ENCODE data around the gene PDE6G.

PDE6G gene

DNA sequence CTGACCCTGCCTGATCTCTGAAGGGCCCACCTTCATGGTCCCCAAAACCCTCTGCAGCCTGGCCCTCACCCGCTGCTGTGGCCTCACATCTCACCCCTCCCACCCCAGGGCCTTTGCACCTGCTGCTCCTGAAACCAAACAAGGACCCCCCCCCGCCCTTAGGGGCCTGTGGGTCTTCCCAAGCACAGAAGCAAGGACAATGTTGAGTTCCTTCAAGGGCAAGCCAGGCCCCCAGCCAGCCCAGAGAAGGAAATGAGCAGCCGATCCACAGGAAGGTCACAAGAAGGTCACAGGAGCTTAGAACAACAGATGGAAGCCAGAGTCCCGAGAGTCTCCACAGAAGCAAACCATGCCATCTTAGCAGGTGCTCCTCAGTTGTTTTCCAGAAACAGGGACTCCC, 493 bp upstream of the PDE6G start:
- DNase-seq = no peak

DNA sequence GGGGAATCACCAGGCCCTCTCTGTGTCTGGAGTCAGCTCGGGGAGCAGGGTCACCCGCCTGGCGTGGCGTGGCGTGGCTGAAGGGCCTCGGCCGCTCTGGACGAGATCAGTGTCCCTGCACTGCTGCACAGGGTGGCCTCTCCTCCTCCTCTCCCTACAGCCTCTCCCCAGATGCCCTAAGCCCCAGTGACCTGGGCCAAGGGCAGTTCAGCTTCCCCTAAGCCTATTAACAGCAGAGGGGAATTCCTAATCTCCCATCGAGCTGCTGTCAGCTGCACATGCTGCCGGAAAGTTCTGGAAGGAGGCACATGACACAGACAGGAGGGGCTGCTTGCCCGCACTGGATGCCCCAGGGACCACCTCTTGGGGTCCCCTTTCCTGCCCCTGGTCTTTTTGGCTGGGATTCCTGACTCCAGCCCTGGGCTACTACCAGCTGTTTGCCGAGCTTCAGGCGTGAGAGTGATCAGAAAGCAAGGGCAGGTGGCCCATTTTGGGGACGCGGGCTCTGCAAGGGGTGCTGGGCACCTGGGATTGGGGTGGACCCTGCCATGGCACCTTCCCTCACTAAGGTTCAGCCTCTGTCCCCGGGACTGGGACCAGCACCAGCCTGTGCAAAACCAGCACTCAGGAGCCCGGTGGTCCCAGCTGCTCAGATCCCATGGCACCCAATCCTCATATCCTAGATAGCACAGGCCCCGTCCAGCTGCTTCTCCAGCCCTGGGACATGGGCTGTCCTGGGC, 794 bp downstream of the PDE6G start:
- DNase-seq = no peak

DNA sequence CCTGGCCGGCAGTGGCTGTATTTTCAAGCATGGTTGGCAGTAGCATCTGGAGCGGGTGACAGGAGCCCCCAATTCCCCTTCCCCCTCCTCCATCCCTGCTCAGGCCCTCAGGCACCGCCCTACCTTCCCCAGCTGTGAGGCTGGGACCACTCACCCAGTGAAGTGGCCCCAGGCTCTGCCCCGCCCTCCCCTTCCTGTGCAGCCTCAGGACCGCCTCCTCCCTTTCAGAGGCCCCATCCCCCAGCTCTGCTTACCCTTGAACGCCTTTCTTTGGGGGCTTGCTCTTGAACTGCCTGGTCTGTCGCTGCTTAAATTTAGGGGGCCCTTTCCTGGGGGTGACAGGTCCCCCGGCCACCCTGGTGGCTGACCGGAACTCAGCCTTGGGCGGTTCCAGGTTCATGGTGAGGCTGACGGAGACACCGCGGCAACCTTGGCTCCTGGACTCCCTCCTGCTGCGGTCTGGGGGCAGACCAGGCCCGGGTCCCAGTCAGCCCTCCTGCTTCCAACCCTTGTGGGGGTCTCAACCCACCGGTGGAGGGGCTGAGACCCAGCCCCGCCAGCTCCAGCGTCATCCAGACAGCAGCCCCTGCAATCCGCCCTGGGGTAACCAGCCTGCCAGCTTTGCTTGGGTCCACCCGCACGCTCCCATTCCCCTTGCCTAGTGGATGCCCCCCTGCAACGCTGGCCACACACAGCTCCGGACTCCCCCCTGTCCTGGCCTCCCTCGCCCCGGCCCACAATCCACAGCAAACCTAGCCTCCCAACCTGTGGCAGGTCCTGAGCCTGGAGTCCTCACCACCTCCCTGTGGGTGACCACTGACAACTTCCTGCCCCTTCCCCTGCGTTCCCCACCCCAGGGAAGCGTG, 3.2 kb downstream of the PDE6G start:
- no peak for DNase-seq

DNA sequence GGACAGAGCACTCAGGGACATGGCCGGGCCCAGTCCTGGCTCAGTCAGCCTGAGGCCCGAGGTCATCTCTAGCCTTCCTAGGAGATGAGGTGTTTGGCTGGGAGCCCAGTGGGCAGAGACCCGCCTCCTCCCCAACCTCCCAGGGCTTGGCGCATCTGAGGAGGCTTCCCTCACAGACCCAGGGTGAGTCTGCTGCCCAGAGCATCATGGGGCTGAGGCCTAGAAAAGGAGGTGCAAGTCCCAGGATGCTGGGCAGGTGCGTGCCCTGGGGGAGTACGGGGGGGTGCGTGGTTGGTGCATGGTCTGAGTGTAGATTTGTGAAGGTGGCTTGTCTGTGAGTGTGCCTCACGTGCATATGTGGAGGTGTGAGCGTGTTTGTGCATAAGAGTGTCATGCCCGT, 4.7 kb downstream of the PDE6G start:
- no peak for DNase-seq

DNA sequence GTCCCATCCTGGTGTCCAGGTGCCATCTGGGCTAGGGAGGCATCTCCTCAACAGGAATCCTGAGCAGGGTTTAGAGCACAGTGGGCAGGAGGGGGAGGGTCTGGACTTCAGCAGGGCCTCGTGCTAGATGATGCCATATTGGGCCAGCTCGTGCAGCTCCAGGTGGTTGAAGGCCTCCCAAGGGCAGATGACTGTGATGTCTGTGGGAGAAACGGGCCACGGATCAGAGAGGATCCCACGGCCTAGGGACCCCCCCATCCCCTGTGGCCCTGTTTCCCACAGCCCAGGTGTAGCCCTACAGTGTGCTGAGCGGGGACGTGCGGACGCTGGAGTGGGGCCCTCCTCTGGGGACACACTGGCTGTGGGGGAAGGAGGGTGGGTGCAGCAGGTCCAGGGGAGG, 5.4 kb downstream of the PDE6G start:
- no peak for DNase-seq

DNA sequence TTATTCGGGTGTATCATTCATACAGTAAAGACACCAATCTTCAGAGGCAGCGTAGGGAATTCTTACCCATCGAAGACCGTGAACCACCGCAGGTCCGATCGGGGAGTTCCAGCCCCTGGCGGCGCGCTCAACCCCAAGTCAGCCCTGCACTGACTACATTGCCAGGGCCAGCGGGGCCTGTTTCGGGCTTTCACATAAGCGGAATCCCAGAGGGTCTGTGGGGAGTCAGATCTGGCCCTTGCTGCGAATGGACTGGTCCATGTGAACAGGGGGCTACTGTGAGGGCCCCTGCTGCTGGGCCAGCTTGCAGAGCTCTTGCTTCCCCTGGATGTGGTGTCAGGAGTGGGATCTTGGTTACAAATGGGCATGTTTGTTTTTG, 7.6 kb downstream of the PDE6G start:
- DNase-seq = no peak

DNA sequence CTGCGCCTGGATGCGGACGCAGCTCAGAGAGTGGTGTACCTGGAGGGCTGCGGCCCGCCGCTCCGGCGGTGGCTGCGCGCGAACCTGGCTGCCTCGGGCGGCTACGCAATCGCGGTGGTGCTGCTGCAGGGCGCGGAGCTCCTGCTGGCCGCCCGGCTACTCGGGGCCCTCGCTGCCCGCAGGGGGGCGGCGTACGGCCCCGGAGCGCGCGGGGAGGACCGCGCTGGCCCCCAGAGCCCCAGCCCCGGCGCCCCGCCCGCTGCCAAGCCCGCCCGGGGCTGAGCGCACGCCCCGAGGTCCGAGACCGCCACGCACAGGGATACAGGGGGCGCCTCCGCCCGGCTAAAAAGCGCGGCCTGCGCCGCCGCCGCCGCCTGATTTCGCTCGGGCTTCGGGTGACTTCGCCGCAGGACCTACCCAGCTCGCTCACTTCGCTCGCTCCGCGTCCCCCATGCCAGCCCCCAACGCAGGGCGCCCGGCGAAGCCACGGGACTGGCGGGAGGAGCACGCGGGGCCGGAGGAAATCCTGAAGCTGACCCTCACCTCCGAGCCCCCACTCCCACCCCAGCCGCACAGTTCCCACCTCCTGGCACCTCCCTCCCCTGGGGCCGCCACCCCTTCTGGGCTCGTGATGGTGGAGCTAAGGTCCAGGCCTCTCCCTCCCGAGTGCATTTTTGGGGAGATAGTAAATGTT, 8.2 kb downstream of the PDE6G start:
- DNase-seq = no peak

DNA sequence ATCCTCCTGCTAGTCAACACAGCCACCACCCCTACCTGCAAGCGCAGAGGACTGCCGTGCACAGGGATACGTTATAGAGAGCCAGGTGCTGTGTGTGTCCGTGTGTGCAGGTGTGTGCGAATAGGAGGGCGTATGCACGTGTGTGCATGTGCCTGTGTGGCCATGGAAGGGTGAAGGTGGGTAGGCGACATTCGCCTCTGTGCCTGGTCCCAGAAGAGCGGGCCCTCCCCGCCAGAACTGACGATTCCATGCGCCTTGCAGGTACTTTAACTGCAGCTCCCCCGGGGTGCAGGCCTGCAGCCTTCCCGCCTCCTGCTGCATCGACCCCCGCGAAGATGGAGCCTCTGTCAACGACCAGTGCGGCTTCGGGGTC, 8.7 kb downstream of the PDE6G start:
- DNase-seq = no peak

DNA sequence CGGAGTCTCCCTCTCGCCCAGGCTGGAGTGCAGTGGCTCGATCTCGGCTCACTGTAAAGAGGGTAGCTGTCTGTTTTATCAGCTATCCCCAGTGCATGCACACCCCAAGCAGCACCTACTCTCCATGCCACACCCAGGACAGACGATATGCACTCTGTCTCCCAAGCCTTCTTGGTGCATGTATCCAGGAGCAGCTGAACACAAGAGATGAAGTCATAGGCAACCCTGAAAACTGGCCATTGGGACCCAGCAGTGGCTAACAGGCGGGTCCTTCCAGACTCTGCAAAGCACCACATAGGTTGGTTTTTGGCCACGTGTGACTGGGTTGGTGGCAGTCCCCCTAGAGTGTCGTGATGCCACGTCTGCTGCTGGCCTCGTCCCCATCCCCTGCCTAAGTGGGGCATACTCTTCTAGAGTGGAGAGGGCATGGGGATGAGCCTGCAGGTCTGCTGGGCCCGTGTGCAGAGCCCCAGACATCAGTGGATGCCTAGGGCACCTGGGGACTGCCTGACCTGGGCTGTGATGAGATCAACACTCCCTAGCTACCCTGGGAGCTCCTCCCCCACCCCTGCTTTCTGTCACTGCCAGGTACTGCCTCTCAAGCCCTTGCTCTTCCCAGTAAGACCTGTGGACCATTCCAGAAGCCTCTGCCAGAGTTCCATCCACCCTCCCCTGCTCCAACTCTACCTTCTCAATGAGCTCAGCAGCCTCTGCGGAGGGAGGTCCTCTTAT, 9.3 kb downstream of the PDE6G start:
- DNase-seq = no peak

DNA sequence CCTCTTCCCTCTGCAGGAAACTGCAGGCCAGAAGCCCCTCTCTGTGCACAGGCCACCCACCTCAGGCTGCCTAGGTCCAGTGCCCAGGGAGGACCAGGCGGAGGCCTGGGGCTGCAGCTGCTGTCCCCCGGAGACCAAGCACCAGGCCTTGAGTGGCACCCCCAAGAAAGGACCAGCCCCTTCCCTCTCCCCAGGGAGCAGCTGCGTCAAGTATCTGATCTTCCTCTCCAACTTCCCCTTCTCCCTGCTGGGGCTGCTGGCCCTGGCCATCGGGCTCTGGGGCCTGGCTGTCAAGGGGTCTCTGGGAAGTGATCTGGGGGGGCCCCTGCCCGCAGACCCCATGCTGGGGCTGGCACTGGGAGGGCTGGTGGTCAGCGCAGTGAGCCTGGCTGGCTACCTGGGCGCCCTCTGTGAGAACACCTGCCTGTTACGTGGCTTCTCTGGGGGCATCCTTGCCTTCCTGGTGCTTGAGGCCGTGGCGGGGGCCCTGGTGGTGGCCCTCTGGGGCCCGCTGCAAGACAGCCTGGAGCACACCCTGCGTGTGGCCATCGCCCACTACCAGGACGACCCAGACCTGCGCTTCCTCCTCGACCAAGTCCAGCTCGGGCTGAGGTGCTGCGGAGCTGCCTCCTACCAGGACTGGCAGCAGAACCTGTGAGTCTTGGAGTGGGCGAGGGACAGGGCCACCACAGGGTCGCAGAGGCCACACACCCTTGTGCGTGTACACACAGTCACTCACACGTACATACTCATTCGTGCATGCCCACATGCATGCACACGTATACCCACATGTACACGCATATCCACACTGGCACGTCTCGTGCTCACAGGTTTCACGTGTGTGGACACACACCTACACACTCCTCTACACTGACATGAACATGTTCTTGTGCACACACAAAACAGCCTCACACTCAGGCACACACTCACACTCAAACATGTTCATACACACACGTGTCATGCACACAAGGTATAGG, 11.1 kb downstream of the PDE6G start:
- DNase-seq = no peak

DNA sequence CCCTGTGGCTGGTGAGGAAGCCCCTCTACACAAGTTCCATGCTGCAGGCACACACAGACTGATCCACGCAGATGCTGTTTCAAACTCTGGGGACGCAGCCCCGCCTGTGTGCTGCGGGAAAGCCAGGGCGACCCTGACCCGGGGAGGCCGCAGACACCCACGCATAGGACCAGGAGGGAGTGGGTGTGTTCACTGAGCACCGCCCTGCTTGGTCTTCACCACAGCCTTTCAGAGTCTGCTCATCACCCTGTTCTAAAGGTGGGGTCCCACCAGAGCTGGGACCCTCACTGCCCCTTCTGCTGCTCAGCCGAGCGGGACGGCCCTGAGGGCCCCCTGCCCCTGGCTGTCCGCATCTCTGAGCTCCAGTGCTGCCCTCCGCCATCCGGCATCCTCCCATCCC, 11.8 kb downstream of the PDE6G start:
- no peak for DNase-seq

DNA sequence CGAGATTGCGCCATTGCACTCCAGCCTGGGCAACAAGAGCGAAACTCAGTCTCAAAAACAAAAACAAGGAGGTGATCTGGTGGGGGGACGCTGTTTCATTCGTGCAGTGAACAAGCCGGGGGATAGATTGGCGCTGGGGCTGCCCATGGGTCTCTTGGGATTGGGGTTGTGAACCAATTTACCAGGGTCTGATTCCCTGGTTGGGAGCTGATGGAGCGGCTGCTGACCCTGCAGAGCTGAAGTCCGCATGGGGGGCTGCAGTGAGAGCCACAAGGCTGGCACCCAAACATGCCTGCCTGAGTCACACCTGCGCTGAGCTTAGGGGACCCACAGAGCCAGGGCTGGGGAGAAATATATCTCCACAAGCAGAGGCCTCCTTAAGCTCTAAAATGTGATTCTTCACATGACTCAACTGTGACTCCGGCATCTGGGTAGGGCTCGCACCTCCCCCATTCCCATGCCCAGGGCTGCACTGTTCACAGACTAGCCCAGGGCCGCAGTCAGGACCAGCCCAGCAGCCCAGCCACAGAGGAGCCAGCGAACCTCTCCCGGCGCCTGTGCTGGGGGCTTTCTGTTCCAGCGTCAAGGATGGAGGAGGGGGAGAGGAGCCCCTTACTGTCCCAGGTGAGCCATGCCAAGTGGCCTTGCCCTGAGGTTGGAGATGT, 14.4 kb downstream of the PDE6G start:
- no peak for DNase-seq

DNA sequence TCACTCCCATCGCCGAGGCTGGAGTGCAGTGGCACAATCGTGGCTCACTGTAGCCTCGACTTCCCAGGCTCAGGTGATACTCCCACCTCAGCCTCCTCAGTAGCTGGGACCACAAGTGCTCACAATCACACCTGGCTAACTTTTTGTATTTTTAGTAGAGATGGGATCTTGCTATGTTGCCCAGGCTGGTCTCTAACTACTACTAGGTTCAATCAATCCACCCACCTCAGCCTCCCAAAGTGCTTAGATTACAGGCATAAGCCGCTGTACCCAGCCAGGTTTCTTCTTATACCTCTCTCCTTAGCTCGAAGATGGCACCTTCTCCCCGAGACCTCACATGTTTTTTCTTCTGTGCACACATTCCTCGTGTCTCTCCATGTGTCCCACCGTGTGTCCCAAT, 16.3 kb downstream of the PDE6G start:
- no peak for DNase-seq

DNA sequence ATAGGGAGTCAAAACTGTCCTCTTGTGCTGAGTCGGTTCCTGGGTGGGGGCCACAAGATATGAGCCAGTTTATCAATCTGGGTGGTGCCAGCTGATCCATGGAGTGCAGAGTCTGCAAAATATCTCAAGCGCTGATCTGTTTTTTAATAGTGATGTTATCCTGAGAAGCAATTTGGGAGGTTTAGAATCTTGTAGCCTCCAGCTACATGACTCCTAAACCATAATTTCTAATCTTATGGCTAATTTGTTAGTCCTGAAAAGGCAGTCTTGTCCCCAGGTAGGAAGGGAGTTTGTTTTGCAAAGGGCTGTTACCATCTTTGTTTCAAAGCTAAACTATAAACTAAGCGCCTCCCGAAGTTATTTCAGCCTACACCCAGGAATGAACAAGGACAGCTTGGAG, 17.7 kb downstream of the PDE6G start:
- no peak for DNase-seq

DNA sequence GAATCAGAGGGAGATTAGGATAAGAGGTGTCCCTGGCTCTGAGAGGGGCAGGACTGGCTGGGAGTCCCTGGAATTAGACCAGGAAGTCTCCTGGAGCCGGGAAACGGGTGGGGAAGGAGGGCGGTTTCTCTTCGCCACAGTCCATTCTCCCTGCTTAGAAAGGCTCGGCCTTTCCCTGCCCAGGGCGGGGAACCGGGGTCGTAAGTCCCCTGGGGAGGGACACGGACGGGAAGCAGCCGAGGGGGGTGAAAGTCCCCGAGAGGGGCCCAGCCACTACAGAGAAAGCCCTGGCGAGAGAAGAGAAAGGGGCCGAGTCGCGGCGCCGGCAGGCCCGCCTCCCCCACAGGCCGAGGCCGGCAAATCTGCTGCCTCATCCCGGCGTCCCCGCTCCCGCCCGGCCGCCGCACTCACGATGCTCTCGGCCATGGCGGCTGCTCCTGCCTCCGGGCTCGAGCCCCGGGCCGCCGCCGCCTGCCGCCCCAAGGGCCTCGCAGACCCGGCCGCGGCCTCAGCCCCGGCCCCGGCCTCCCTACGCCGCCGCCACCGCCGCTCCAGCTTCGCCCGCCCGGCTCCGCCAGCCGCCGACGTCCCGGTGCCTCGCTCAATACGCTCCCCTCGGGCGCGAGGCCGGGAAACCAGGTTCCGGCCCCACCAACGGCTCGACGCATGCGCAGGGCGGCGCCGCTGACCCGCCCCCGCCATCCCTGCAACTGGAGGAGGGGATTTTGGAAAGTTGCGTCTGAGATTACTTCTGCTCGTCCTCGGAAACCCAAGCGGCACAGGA, 19.6 kb downstream of the PDE6G start, which contains the start of the genes NPLOC4 and TSPAN10:
NPLOC4 (minus strand) TSS at position 608 of the 784 bp plus-strand sequence; CDS start at position 426, 182 bp downstream.
TSPAN10 (plus strand) TSS at position 692 of the 784 bp plus-strand sequence. CDS start 5,217 bp downstream, outside the sequence.
- peak; percentile 96 for DNase-seq

DNA sequence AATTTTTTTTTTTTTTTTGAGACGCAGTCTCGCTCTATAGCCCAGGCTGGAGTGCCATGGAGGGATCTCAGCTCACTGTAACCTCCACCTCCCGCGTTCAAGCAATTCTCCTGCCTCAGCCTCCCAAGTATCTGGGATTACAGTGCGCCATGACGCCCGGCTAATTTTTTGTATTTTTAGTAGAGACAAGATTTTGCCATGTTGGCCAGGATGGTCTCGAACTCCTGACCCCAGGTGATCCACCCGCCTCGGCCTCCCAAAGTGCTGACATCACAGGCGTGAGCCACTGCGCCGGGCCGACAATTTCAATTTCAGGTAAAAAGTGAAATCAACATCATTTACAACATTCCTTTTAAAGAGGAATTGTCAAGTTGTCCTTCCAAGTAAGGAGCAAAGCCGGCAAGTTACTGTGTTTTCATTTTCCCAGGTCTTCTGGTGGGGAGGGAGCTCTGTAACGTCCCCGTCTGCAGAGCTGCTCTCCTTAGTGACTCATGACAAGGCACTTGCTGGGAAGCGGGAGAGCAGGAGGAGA, 20.3 kb downstream of the PDE6G start:
- DNase-seq = no peak

DNA sequence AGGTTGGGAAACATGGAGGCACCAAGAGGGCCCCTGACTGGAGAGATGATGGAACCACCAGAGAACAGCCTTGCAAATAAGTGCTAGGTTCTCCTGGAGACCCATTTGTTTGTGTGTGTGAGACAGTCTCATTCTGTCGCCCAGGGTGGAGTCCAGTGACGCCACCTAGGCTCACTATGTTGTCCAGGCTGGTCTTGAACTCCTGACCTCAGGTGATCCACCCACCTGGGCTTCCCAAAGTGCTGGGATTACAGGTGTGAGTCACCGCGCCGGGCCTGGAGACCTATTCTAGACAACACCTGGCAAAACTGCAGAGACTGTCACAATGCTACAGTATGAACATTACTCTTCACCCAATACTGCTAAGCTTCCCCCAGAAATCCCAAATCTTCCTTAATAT, 20.9 kb downstream of the PDE6G start:
- DNase-seq = no peak

DNA sequence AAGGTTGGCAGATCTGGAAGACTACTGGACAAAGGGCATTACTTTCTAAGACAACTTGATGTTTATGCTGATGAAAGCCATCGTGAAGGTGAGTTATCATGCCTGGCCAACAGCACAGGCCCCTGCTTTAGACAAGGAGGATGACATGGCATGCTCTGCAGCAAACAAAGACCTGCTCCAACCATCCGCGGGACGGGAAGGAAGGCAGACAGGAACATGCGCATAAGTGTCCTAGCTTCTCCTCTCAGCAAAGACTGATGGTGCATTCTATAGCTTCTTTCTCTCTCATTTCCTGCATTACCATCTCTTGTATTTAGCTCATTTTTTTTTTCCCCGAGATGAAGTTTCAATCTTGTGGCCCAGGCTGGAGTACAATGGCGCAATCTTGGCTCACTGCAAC, 24.9 kb downstream of the PDE6G start:
- peak; percentile 3 for DNase-seq

DNA sequence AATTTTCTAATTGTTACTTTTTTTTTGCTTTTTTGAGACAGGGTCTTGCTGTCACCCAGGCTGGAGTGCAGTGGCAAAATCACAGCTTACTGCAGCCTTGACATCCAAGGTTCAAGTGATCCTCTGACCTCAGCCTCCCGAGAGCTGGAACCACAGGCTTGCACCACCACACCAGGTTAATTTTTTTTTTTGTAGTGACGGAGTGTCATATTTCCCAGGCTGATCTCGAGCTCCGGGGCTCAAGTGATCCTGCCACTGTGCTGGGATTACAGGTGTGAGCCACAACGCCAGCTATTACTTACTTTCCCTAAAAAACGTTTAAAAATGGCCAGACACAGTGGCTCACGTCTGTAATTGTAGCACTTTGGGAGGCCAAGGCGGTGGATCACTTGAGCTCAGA, 26.1 kb downstream of the PDE6G start:
- no peak for DNase-seq
